ENCODE results near the gene GP9.

The GP9 gene

DNA sequence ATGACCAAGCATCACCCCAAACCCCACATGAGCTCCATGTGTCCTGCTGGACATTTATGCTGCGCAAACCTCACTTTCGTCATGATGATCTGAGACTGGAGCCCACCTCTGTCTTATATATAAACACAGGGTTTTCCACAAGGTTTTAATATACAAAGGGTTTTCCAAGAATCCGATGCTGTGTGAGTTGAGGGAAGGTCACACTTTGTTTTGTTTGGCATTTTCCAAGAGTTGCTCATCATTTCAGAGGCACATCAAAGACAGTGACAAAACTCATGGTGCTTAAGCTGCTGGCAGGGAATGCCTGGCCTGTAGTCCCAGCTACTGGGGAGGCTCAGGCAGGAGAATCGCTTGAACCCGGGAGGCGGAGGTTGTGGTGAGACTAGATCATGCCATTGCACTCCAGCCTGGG is 39.4 kb upstream of the GP9 start:
- DNase-seq (ENCODE audit: extremely low spot score): no peak
- CTCF ChIA-PET: interaction anchor here (1.1 to 7.6 kb wide), 4 partner anchors 13 to 225 kb away, joined by 3 to 35 read pairs (median 8); no protein-coding TSS in a partner anchor
- POLR2A ChIA-PET: no interaction called here
- TF ChIP-seq, protein P1, sequence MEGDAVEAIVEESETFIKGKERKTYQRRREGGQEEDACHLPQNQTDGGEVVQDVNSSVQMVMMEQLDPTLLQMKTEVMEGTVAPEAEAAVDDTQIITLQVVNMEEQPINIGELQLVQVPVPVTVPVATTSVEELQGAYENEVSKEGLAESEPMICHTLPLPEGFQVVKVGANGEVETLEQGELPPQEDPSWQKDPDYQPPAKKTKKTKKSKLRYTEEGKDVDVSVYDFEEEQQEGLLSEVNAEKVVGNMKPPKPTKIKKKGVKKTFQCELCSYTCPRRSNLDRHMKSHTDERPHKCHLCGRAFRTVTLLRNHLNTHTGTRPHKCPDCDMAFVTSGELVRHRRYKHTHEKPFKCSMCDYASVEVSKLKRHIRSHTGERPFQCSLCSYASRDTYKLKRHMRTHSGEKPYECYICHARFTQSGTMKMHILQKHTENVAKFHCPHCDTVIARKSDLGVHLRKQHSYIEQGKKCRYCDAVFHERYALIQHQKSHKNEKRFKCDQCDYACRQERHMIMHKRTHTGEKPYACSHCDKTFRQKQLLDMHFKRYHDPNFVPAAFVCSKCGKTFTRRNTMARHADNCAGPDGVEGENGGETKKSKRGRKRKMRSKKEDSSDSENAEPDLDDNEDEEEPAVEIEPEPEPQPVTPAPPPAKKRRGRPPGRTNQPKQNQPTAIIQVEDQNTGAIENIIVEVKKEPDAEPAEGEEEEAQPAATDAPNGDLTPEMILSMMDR (IDR thresholded peaks at IDR 0.05; ENCODE audit: control extremely low read depth, extremely low read depth, low read depth, missing control alignments): no peak

DNA sequence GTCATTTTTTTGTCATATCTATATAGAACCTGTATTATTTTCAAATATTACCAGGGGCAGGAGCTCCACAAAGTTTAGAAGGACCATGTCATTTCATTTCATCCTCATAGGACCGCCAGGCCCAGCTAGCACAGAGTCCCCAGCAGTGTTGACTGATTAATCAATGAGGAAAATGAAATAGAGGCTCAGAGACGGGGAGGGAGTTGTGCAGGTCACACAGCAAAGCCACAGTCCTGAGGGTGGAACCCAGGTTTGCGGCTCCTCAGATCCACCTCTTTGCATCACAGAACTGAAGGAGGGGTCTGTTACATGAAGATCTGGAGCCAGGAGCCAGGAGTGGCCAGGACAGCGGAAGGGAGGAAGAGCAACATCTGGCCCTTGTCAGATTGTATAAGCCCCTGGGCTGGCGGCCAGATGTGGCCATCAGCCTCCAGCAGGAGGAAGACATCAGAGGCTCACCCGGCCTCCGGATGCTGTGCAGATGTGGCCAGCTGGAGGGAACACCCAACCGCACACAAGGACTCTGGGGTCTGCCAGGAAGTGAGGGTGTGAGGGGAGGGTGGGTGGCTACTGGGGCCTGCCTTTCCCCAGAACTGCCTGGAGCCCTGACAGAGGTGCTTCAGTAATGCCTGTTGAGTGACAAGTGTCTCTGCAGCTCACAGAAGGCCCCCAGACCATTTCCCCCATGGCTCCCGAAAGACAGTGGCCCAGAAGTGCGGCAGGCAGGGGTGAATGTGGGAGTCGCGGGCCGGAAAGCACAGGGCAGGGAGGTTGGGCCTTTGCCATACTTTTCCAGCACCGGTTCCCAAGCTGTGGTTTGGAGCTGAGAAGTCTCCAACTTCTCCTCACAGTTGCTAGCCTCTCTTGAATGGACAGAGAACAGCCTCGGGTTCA is 38.2 kb upstream of the GP9 start:
- TF ChIP-seq, protein P1 (IDR thresholded peaks at IDR 0.05; ENCODE audit: control extremely low read depth, extremely low read depth, low read depth, missing control alignments): no peak
- DNase-seq (ENCODE audit: extremely low spot score): no peak
- CTCF ChIA-PET: interaction anchor here (0.7 to 7.6 kb wide), 4 partner anchors 12 to 224 kb away, joined by 3 to 35 read pairs (median 6); no protein-coding TSS in a partner anchor
- POLR2A ChIA-PET: no interaction called here

DNA sequence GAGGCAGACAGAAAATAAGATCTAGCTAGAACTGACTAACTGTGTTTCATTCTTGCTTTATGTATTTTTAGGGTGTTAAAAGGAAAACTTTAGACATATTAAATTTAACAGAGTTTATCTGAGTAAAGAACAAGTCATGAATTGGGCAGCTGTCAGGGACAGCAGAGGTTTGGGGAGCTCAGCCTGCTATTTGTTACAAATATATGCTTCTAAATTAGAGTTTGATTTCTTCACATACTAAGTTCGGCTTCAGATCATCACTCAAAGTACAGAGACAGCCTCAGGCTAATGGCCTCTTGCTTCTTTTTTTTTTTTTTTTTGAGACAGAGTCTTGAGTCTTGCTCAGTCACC is 37.6 kb upstream of the GP9 start:
- CTCF ChIA-PET: interaction anchor here (7.6 kb wide), 1 partner anchor 30 kb away, joined by 35 read pairs; no protein-coding TSS in a partner anchor
- TF ChIP-seq, protein P1 (IDR thresholded peaks at IDR 0.05; ENCODE audit: control extremely low read depth, extremely low read depth, low read depth, missing control alignments): no peak
- no peak for DNase-seq (ENCODE audit: extremely low spot score)
- POLR2A ChIA-PET: interaction anchor here (0.6 kb wide), 1 partner anchor 100 kb away, joined by 3 read pairs; no protein-coding TSS in a partner anchor

DNA sequence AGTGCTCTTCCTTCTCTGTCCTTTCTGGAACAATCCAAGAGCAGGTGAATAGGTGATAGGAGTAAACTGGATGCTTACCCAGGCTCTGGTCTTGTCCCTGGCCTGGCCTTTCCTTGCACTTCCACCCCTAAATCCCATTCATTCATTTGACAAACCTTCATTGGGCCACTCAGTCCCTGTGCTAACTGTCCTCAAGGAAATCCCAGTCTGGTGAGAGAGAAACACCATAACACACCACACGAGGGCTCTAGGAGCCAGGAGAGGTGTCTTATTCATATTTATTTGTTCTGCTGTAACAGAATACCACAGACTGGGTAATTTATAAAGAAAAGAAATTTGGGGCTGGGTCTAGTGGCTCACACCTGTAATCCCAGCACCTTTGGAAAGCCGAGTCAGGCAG is 36.7 kb upstream of the GP9 start:
- ChIA-PET CTCF (interaction anchor here (7.6 kb wide), 1 partner anchor 29 kb away, joined by 35 read pairs; no protein-coding TSS in a partner anchor), POLR2A (interaction anchor here (0.6 kb wide), 1 partner anchor 99 kb away, joined by 3 read pairs; no protein-coding TSS in a partner anchor)
- TF ChIP-seq, protein P1 (IDR thresholded peaks at IDR 0.05; ENCODE audit: control extremely low read depth, extremely low read depth, low read depth, missing control alignments): peak; percentile 13
- no peak for DNase-seq (ENCODE audit: extremely low spot score)

DNA sequence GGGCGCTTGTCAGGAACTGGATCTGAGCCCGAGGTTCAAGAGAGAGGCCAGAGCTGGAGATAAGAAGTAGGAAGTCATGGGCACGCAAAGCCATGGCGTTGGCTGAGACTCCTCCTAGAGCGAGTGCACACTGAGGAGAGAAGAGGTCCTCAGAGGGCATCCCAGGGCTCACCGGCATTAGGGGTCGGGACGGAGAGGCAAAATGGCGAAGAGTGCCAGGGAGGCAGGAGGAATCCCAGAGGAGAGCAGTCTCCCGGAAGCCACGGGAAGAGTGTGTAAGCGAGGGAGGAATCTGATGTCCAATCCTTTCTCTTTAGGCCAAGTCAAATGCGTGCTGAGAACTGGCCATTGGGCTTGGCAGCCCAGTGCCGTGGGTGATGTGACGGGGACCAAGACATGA is 35.5 kb upstream of the GP9 start:
- CTCF ChIA-PET: interaction anchor here (1.3 to 7.6 kb wide), 4 partner anchors 8 to 179 kb away, joined by 3 to 36 read pairs (median 22); no protein-coding TSS in a partner anchor
- TF ChIP-seq, protein P1 (IDR thresholded peaks at IDR 0.05; ENCODE audit: control extremely low read depth, extremely low read depth, low read depth, missing control alignments): no peak
- no peak for DNase-seq (ENCODE audit: extremely low spot score)
- POLR2A ChIA-PET: no interaction called here

DNA sequence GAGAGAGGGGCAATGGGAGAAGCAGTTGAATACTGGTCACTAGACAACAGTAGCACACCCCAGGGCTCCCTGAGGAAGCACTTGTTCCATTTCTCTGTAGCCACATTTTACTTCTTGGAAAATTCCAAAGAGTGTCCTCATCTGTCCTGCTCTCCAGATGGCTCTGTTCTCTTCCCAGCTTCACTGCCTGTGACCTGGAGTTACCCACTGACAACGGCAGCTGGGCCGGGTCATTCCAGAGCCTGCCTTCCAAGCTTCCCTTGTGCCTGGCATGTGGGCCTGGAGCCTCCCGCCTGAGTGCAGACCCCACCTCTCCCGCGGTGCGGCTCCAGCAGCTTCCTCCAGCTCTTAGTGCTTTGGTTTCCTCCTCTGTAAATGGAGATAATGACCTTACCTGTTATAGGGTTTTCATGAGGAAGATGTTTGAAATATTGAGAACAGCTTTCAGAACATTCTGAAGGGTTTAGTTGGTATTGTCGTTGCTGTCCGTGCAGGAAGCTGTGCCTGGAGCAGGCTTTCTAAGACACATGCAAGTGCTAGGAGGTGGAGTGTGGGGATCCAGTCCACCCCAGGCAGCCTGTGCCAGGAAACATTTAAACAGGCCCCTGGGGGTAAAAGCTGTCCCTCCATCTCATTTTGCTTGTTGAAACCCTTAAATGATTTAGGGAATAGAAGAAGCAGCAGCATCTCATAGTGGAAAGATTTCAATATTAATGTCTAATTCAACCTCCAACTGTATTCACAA is 34.7 kb upstream of the GP9 start:
- ChIA-PET POLR2A (no interaction called here), CTCF (interaction anchor here (0.8 to 7.6 kb wide), 11 partner anchors 9 to 220 kb away, joined by 3 to 36 read pairs (median 4); no protein-coding TSS in a partner anchor)
- TF ChIP-seq, protein P1 (IDR thresholded peaks at IDR 0.05; ENCODE audit: control extremely low read depth, extremely low read depth, low read depth, missing control alignments): no peak
- no peak for DNase-seq (ENCODE audit: extremely low spot score)
